ENCODE results near the gene OBP2B. TPM values are rescaled to one million over a fixed set of nuclear protein-coding genes. Genes with fewer than 3 reads are reported as not detected.
"Not testable (repeated sequence)": the region's sequence is repeated elsewhere in the genome, so short reads cannot be mapped to it uniquely, and the experiment has no call there.

Gene OBP2B, protein sequence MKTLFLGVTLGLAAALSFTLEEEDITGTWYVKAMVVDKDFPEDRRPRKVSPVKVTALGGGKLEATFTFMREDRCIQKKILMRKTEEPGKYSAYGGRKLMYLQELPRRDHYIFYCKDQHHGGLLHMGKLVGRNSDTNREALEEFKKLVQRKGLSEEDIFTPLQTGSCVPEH
- total RNA-seq = not detected
- long read RNA-seq = 0 reads

DNA sequence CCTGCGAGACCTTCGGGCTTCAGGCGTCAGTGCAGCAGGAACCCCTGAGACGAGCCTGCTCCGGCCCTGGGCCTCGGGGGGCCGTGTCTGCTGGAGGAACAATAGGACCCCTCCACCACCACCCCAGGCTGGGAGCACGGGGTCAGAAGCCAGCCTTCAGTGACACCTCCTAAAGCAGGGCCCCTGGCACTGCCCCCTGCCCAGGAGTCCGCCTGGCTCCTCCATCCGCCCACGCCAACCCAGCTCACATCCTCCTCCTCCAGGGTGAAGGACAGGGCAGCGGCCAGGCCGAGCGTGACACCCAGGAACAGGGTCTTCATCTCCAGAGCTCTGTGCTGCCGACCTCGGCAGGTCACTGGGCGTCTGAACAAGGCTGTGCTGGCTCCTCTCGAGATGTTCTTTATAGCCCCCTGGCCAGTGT lies at the start of gene OBP2B:
Gene OBP2B (minus strand): TSS at position 371 of the 421 bp plus-strand sequence. CDS start 51 bp downstream, at position 320.
- H3K9me3 ChIP-seq; H3K36me3 ChIP-seq; intact Hi-C loops (cut with DNase I); H3K4me3 ChIP-seq; H3K27ac ChIP-seq; ATAC-seq; H3K4me1 ChIP-seq; H3K27me3 ChIP-seq: not testable (repeated sequence)
- DNase-seq = peak; percentile 51

DNA sequence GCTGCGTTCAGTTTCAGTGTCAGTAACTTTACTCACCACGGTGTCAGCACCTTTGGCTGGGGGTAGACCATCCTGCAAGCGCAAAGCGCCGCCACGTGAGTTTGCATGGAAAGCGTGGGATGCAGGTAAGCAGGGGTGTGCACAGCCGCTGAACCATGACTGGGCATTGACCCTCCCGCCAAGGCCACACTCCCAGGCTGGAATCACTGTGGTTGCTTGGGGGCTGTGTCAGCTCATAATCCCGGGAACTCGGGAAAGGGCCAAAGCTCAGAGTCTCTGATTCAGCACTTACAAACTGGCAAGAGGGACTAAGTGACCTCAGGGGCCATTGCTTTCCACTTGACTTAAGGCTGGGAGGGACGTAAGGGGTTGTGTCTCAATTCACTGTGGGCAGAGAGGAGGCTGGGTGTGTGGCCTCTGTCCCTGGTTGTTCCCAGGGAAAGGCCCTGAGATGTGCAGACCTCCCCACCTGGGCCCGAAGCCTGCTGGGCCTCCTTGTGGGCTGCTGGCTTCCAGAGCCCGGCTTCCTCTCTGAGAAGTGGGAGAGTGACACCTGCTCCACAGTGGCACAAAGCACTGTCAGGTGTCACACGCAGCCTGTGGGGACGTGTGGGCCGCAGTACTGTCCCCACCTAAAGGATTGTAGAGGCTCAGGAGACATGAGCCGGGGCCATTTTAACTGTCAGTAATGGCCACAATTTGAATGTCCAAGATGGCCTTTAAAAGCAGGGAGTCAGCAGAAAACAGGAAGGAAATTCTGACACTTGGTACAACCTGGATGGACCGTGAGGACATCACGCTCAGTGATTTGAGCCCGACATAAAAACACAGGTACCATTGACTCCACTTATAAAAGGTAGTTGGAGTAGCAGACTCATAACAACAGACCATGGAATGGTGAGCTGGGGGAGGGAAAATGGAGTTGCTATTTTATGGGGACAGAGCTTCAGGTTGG lies 49.3 kb upstream of the OBP2B start:
- no peaks in the 10 kb centered on the region for H3K9me3 ChIP-seq
- no peak overlapping the region for H3K4me3 ChIP-seq
- peaks cover 1% of the 10 kb centered on the region for H3K4me1 ChIP-seq
- intact Hi-C loops (cut with DNase I) = no loop called here
- no peak overlapping the region for H3K27ac ChIP-seq
- DNase-seq (no peak), ATAC-seq (no peak)
- TF ChIP-seq, protein P1, sequence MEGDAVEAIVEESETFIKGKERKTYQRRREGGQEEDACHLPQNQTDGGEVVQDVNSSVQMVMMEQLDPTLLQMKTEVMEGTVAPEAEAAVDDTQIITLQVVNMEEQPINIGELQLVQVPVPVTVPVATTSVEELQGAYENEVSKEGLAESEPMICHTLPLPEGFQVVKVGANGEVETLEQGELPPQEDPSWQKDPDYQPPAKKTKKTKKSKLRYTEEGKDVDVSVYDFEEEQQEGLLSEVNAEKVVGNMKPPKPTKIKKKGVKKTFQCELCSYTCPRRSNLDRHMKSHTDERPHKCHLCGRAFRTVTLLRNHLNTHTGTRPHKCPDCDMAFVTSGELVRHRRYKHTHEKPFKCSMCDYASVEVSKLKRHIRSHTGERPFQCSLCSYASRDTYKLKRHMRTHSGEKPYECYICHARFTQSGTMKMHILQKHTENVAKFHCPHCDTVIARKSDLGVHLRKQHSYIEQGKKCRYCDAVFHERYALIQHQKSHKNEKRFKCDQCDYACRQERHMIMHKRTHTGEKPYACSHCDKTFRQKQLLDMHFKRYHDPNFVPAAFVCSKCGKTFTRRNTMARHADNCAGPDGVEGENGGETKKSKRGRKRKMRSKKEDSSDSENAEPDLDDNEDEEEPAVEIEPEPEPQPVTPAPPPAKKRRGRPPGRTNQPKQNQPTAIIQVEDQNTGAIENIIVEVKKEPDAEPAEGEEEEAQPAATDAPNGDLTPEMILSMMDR (IDR thresholded peaks at IDR 0.05) = no peak
- H3K36me3 ChIP-seq = no peaks in the 10 kb centered on the region
- no peaks in the 10 kb centered on the region for H3K27me3 ChIP-seq

DNA sequence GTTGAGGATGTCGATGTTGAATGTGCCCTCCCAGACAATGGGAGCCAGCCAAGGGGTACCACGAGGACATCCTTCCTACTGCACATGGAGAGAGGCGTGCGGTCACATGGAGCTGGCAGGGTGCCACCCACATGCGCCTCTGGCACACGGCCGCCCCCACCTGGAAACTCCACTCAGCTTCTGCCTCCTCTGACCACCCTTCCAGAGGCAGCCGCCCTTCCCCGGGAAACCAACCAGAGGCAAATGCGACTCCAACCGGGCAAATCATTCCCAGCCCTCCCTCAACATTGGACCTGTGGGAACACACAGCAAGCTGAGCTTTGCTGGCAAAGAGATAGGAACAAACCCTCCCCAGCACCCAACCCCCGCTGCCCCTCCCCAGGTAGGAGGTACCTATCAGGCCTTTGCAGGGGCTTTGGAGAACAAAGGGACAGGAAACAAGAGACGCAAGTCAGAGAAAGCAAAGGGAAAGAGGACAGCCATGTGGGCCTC lies 48.5 kb upstream of the OBP2B start:
- TF ChIP-seq, protein P1 (IDR thresholded peaks at IDR 0.05) = no peak
- Histone ChIP-seq H3K4me3 (no peak overlapping the region), H3K4me1 (peaks cover 7% of the 10 kb centered on the region), H3K36me3 (no peaks in the 10 kb centered on the region), H3K27me3 (no peaks in the 10 kb centered on the region), H3K27ac (no peak overlapping the region), H3K9me3 (no peaks in the 10 kb centered on the region)
- intact Hi-C loops (cut with DNase I) = no loop called here
- no peak for DNase-seq
- peak; percentile 7 for ATAC-seq

DNA sequence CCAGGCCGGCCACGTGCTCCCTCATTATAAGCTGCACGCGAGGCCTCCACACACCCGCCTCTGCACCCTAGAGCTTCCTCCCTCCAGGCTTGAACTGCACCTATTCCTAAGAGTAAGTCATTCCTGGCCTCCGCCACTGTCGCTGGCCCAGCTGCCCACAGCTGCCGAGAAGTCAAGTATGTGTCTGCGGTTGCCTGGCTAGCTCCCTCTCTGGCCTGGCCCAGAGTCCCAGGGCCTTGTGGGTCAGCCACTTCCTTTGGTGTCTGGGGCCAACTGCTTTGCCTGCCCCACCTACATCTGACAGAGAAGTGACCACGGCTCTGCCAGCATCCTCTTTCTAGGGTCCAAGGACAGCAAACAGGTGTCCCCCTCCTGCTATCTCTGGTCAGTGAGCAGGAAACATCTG lies 47.6 kb upstream of the OBP2B start:
- Histone ChIP-seq H3K27ac (no peak overlapping the region), H3K4me3 (no peak overlapping the region), H3K27me3 (no peaks in the 10 kb centered on the region), H3K9me3 (no peaks in the 10 kb centered on the region), H3K4me1 (peaks cover 7% of the 10 kb centered on the region), H3K36me3 (no peaks in the 10 kb centered on the region)
- ATAC-seq (no peak), DNase-seq (no peak)
- intact Hi-C loops (cut with DNase I) = no loop called here
- TF ChIP-seq, protein P1 (IDR thresholded peaks at IDR 0.05) = no peak

DNA sequence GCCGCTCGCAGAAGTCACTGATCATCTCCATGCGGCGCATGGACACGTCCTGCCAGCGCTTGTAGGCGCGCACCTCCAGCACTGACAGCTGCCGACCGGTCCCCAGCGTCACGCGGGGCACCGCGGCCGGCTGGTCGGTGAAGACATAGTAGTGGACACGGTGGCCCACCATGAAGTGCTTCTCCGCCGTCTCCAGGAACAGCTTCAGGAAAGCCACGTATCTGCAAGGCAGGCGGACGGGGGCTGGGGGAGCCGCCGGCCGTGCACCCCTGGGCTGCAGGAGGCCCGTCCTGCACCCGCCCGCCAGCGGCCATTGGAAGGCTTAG lies 47.0 kb upstream of the OBP2B start:
- Histone ChIP-seq H3K4me3 (no peak overlapping the region), H3K27ac (no peak overlapping the region), H3K4me1 (peaks cover 7% of the 10 kb centered on the region), H3K9me3 (no peaks in the 10 kb centered on the region), H3K27me3 (no peaks in the 10 kb centered on the region), H3K36me3 (no peaks in the 10 kb centered on the region)
- intact Hi-C loops (cut with DNase I) = no loop called here
- TF ChIP-seq, protein P1 (IDR thresholded peaks at IDR 0.05) = no peak
- ATAC-seq (no peak), DNase-seq (no peak)

All from upper lobe of right lung (tissue), 1 donor.